Embryonic facial prominence (tissue), 1 donor: ENCODE measurements around the gene HSPA12A.

ENCODE experiments used
- DNase-seq: peaks from one replicate; pipeline ENCODE4 v3.0.0-alpha.2; 2016; ENCODE audit errors: extremely low spot score

The HSPA12A gene

DNA sequence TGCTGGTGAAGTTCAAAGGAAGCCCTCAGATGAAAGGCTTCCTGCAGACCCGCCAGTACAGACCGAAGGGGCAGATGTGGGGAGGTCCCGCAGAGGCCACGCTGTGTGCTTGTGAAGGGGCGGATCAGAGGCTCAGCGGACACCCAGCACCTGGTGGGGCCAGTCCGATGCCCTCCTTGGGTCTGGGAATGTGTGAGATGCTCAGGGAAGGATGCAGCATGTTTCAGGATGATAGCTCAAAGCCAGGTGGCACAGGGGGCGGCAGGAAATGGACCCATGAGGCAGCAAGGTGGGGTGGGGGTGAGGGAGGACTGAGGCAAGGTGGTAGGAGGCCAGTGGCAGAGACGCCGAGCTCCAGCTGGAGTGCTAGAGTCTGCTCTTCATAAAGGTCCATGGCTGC lies 27.9 kb upstream of the HSPA12A start:
- DNase-seq = no peak

- no peak for DNase-seq
Measured at GRCh38 chr10:116769791-116770190, 27.4 kb upstream of the HSPA12A start.

- DNase-seq = no peak
Measured at GRCh38 chr10:116769368-116769767, 27.0 kb upstream of the HSPA12A start.

- DNase-seq = no peak
Measured at GRCh38 chr10:116768786-116769185, 26.4 kb upstream of the HSPA12A start.

DNA sequence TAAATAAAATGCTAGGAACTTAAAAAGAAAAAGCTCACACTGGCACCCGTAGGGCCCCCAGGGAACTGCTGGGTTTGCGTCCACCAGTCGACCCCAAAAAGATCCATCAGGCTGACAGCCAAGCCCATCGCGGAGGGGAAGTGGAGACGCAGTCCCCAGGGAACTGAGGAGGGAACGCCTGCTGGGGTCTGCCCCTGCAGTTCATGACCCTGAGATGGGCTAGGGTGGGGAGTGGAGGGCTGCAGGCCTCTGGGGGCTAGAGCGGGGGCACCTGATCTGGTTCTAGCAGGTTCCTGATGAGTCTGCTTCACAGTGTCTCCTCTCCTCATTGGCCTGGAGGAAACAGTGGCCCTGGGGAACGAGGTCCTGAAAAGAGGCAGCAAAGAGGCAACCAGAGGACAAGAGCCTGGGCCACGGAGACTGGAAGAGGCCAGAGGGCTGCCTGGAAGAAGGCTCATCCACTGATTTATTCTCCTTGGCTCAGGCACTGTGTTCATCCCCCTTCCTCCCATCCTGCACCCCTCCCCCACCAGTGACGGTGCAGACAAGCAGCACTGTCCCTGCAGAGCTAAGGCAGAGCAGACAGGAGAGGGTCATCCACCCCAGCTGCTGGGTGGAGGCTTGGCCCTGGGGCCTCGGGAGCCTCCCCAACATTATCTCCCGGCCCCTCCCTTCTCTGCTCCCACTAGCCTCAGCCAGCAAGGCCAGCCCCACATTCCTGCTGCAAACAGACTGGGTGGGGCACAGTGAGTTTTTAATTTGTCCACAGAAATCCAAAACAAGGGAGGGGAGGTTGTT lies 24.7 kb upstream of the HSPA12A start:
- no peak for DNase-seq

- no peak for DNase-seq
Measured at GRCh38 chr10:116766241-116766827, 24.0 kb upstream of the HSPA12A start.

- DNase-seq = no peak
Measured at GRCh38 chr10:116765648-116766081, 23.3 kb upstream of the HSPA12A start.

- DNase-seq = no peak
Measured at GRCh38 chr10:116764979-116765378, 22.6 kb upstream of the HSPA12A start.

- no peak for DNase-seq
Measured at GRCh38 chr10:116763440-116763839, 21.1 kb upstream of the HSPA12A start.

DNA sequence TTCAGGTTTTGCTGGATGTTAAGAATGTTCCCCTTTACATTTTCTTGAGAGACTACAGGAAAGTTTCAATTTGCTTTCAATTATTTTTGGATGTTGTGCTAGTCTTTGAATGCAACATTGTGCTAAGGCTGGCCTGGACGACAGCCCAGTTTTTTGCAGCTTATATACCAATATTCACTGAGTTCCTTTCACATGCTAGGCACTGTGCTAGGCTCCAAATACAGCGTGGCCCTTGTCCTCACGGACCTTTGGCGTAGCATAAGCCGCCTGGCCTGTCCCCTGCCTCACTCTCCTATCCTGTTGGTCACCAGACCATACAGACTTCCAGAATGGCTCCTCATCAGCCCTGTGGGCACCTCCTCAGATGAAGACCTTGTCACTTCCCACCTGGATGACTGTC lies 19.5 kb upstream of the HSPA12A start:
- no peak for DNase-seq

DNA sequence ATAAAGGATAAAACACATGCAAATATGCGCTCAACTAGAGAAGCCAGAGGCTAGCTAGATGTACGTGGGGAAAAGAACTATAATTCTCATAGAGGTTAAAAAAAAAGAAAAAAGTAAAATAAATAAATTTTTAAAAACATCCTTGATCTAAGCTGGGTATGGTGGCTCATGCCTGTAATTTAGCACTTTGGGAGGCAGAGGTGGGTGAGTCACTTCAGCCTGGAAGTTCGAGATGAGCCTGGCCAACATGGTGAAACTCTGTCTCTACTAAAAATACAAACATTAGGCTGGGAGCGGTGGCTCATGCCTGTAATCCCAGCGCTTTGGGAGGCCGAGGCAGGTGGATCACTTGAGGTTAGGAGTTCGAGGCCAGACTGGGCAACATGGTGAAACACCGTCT lies 18.6 kb upstream of the HSPA12A start:
- DNase-seq = no peak

- no peak for DNase-seq
Measured at GRCh38 chr10:116757246-116757645, 14.9 kb upstream of the HSPA12A start.

DNA sequence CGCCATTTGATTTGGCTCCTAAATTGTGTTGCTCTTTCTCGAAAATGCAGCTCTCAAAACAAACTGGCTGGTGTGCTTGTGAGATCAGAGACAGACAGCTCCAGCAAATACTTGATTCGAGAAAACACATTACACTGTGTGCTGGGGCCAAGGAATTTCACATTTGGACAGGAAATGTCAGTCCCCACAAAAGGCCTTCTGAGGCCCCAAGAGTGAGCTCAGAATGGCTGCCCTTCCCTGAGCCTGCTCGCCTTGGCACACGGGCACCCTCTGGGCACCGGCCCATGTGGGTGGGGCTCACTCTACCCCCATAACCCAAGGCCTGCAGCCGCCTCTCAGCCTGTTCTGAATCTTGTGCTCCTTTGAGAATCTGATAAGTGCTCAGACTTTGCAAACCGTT lies 13.9 kb upstream of the HSPA12A start:
- no peak for DNase-seq

DNA sequence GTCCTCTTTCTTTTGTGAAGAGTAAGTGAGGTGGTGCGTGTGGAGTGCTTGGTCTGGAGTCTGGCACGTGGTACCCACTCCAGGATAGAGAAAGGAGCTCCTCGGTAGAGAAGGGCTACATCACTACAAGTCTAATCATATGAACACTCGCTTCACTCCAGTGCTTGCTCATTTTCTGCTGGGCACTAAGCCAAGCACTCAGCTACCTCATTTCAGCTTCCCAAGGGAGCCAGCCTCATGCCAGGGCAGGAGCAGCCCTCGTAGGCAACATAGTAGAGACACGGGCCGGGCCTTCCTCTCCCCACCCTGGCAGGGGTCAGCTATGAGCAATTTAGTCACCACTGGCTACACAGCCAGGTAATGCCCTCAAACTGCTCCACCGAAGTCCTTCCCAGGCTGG lies 11.4 kb upstream of the HSPA12A start:
- no peak for DNase-seq

DNA sequence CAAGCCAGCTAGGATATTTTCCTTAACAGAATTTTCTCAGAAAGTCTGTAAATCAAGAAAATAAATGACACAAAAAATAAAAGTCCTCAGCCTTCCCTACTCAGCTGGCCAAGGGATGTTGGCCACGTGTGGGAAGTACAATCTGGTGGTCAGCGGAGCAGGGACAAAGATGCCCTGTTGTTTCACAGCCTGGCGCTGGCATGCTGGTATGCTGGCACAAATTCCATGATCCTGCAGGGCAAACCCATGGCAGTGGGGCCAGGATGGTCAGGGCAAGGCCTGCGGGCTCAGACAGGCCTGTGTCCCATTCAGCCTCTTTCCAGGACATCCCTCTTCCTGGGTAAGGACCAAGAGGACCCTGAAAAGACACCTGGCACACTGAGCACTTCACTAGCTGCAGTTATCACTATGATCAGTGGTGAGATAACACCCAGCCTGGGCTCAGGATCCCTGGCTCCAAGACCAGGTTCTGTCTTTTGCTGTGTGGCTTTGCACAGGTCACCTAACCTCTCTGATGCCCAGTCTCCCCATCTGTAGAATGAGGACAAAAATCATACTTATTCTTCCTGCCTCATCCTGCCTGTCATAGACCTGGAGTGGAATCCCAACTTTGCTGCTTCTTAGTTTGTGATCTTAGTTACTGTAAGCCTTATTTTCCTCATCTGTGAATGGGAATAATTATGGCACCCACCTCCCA lies 10.8 kb upstream of the HSPA12A start:
- no peak for DNase-seq

DNA sequence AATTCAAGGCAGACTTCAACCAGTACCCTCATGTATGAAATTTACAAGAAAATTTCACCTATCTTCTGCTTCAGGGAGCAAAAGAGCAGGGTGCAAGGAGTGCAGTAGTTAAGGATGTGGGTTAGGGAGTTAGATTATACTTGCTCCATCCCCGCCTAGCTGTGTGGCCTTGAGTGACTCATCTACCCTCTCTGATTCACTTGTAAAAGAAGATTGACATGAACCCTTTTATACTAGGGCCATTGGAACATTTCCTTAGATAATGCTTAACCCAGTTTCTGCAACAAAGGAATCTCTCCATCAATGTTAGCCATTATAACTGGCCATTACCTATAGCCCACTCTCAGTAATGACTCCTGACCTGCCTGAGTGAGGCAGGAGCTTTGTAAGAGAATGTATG lies 10.2 kb upstream of the HSPA12A start:
- DNase-seq = no peak

DNA sequence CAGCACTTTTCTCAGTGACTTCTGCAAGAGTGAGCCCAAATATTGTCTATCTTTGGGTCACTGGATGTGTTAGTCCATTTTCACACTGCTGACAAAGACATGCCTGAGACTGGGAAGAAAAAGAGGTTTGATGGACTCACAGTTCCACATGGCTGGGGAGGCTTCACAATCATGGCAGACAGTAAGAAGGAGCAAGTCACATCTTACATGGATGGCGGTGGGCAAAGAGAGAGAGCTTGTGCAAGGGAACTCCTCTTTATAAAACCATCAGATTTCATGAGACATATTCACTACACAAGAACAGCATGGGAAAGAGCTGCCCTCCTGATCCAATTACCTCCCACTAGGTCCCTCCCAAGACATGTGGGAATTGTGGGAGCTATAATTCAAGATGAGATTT lies 6.1 kb upstream of the HSPA12A start:
- no peak for DNase-seq

GRCh38 chr10:116748041-116748440 lies 5.7 kb upstream of the HSPA12A start:
- no peak for DNase-seq

- DNase-seq = no peak
Measured at GRCh38 chr10:116747325-116747724, 5.0 kb upstream of the HSPA12A start.

GRCh38 chr10:116744885-116745284 lies 2.5 kb upstream of the HSPA12A start:
- DNase-seq = no peak

DNA sequence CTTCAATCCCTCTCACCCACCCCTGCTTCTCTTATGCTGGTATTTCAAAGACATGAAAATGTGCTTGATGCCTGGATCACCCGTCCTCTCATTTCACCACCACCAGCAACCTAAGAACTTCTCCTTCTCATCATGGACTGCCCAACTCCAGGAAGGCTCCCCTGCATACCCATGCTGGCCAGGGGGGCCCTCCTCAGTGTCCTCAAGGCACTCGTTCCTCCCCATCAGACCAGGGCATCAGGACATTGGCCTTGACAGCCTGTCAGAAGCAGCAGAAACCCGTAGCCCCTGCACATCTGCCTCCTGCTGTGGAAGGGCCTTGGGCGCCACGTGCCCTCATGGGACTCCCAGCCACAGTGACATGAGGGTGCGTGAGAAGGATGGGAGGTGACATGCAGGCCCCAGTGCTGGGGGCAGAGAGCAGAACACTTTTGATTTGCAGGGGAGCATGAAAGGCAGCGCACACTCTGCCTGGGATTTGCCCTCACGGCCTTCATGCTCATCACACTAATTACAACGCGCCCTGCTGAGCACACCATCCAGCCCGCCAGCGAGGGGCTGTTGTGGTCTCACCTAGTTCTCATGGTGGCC lies 1.9 kb upstream of the HSPA12A start:
- DNase-seq = no peak

DNA sequence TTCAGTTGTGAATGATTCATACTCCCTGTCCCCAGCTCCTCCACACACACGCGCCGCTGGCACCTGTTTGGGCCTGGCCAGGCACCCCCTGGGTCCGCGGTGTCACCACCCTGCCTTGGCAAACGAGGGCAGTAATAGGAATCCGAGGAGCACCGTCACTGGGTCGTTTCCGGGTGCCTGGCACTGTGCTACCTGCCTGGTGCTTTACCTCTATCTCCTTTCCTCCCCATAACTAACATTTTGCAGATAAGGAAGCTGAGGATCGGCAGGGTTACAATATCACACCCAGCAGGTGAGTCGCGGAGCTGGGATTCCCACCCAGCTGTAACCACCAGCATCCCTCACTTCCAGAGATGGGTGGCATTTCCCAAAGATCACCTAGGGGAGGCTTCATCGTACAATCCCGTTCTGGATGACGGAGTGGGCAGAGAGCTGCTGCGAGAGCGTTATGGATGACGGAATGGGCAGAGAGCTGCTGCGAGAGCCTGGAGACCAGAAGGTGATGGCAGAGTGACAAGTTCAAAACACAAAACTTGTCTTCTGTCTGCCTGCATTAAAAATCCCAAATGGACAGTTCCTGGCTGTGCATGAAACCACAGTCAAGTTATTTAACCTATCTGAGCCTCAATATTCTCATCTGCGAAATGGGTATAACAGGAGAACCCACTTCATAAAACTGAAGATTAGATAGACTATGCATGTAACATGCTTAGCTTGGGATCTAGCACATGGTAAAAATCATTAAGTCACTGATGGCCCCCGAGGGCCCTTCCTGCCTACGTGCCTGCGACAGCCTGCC lies 1.1 kb upstream of the HSPA12A start:
- no peak for DNase-seq
